Measurements from ENCODE around the gene TTLL12.
A peak's percentile ranks its signal among the peaks of the same experiment; 100 is the strongest.

Gene TTLL12

GRCh38 chr22:43171019-43171491, 15.9 kb downstream of the TTLL12 start:
- no peak for DNase-seq

- no peak for DNase-seq
Observed at GRCh38 chr22:43170131-43170480, 16.8 kb downstream of the TTLL12 start.

GRCh38 chr22:43169310-43170130, 17.4 kb downstream of the TTLL12 start:
- no peak for DNase-seq

GRCh38 chr22:43168471-43169309, 18.2 kb downstream of the TTLL12 start:
- DNase-seq = peak; percentile 41

GRCh38 chr22:43167001-43167589, 19.8 kb downstream of the TTLL12 start:
- no peak for DNase-seq

GRCh38 chr22:43166132-43166930, 20.6 kb downstream of the TTLL12 start:
- no peak for DNase-seq

- no peak for DNase-seq
Observed at GRCh38 chr22:43164636-43165035, 22.3 kb downstream of the TTLL12 start.

GRCh38 chr22:43163241-43163795, 23.6 kb downstream of the TTLL12 start:
- no peak for DNase-seq

- DNase-seq = no peak
Observed at GRCh38 chr22:43162412-43163150, 24.4 kb downstream of the TTLL12 start.

- no peak for DNase-seq
Observed at GRCh38 chr22:43160497-43161126, 26.3 kb downstream of the TTLL12 start.

- DNase-seq = no peak
Observed at GRCh38 chr22:43159484-43160178, 27.3 kb downstream of the TTLL12 start.

GRCh38 chr22:43158778-43159483, 28.0 kb downstream of the TTLL12 start:
- DNase-seq = no peak

GRCh38 chr22:43157874-43158546, 28.9 kb downstream of the TTLL12 start:
- DNase-seq = no peak

- no peak for DNase-seq
Observed at GRCh38 chr22:43156413-43156812, 30.5 kb downstream of the TTLL12 start.

- DNase-seq = no peak
Observed at GRCh38 chr22:43155789-43156188, 31.1 kb downstream of the TTLL12 start.

- DNase-seq = no peak
Observed at GRCh38 chr22:43154887-43155536, 31.9 kb downstream of the TTLL12 start.

GRCh38 chr22:43153899-43154298, 33.0 kb downstream of the TTLL12 start:
- no peak for DNase-seq

GRCh38 chr22:43152357-43153071, 34.4 kb downstream of the TTLL12 start:
- peak; percentile 88 for DNase-seq
